Astrocyte (in vitro differentiated cells and primary cell): Measurements from ENCODE around the gene TMTC4. TPM values are rescaled to one million over a fixed set of nuclear protein-coding genes. Genes with fewer than 3 reads are reported as not detected.

ENCODE experiments used
- DNase-seq: peaks from one replicate; pipeline ENCODE4 v3.0.0-alpha.2; 2010; ENCODE audit warnings: low read depth
- FAIRE-seq: peaks from 2 replicates; lab custom pipeline; 2011; peaks lifted over from hg19 to GRCh38; lab: Jason Lieb, UNC
- H2AFZ ChIP-seq: 2 replicates; pipeline ENCODE4 v1.6.0; 2012; ENCODE audit warnings: low read depth, low read length, inconsistent platforms
- H3K27ac ChIP-seq: 2 replicates; pipeline ENCODE4 v1.5.1; 2011; ENCODE audit warnings: low read depth, low read length, inconsistent platforms
- H3K27me3 ChIP-seq: 2 replicates; pipeline ENCODE4 v1.6.0; 2011; ENCODE audit warnings: low read length, inconsistent platforms; ENCODE audit not compliant: insufficient read depth
- H3K36me3 ChIP-seq: 2 replicates; pipeline ENCODE4 v1.5.1; 2011; ENCODE audit warnings: low read length, inconsistent platforms; ENCODE audit not compliant: insufficient read depth
- H3K4me1 ChIP-seq: 2 replicates; pipeline ENCODE4 v1.5.1; 2011; ENCODE audit warnings: low read length, inconsistent platforms; ENCODE audit not compliant: insufficient read depth
- H3K4me2 ChIP-seq: 2 replicates; pipeline ENCODE4 v1.6.0; 2012; ENCODE audit warnings: low read length, inconsistent platforms
- H3K4me3 ChIP-seq: 2 replicates; pipeline ENCODE4 v1.5.1; 2011; ENCODE audit warnings: low read depth, mild to moderate bottlenecking, low read length, inconsistent platforms; ENCODE audit not compliant: insufficient read depth
- H3K79me2 ChIP-seq: 2 replicates; pipeline ENCODE4 v1.6.0; 2012; ENCODE audit warnings: mild to moderate bottlenecking, low read length, inconsistent platforms; ENCODE audit not compliant: insufficient read depth
- H3K9ac ChIP-seq: 2 replicates; pipeline ENCODE4 v1.6.0; 2012; ENCODE audit warnings: mild to moderate bottlenecking, low read length, inconsistent platforms
- H3K9me3 ChIP-seq: 2 replicates; pipeline ENCODE4 v1.5.1; 2012; ENCODE audit warnings: low read depth, mild to moderate bottlenecking, low read length, inconsistent platforms; ENCODE audit not compliant: insufficient read depth
- H4K20me1 ChIP-seq: 2 replicates; pipeline ENCODE4 v1.6.0; 2012; ENCODE audit warnings: low read length, inconsistent platforms; ENCODE audit not compliant: insufficient read depth
- H3K27ac Mint-ChIP-seq: one replicate; pipeline ENCODE4 v1.8.0; 2021; ENCODE audit warnings: mild to moderate bottlenecking, mixed read lengths; ENCODE audit not compliant: unreplicated experiment
- H3K27me3 Mint-ChIP-seq: one replicate; pipeline ENCODE4 v1.8.0; 2021; ENCODE audit warnings: low read depth, mixed read lengths; ENCODE audit not compliant: unreplicated experiment
- H3K36me3 Mint-ChIP-seq: one replicate; pipeline ENCODE4 v1.8.0; 2021; ENCODE audit warnings: low read depth, mixed read lengths; ENCODE audit not compliant: unreplicated experiment
- H3K4me1 Mint-ChIP-seq: one replicate; pipeline ENCODE4 v1.8.0; 2021; ENCODE audit warnings: low read depth, mixed read lengths; ENCODE audit not compliant: unreplicated experiment
- H3K4me3 Mint-ChIP-seq: one replicate; pipeline ENCODE4 v1.8.0; 2021; ENCODE audit warnings: mild to moderate bottlenecking, moderate library complexity, mixed read lengths; ENCODE audit not compliant: unreplicated experiment
- H3K9me3 Mint-ChIP-seq: one replicate; pipeline ENCODE4 v1.8.0; 2021; ENCODE audit warnings: mild to moderate bottlenecking, mixed read lengths; ENCODE audit not compliant: unreplicated experiment
- CTCF ChIP-seq: IDR thresholded peaks from 2 replicates; pipeline ENCODE4 v1.5.1; 2011; ENCODE audit warnings: low read depth, mild to moderate bottlenecking, inconsistent platforms, low read length, moderate library complexity; ENCODE audit not compliant: insufficient read depth
- EZH2 ChIP-seq: IDR thresholded peaks from 2 replicates; pipeline ENCODE4 v1.6.1; 2012; ENCODE audit warnings: mild to moderate bottlenecking, low read length, inconsistent platforms; ENCODE audit not compliant: insufficient read depth
- total RNA-seq: library from RNA; stranded (reverse); gene quantifications from 2 replicates; pipeline ENCODE4 v1.2.1, GENCODE V29; 2021

The TMTC4 gene
- total RNA-seq, 1 donor from 2014 or later: 8.4 TPM

GRCh38 chr13:100633461-100633860 is 41.1 kb downstream of the TMTC4 start:
- no peaks in the 10 kb centered on the region for H3K9me3 Mint-ChIP-seq
- Histone ChIP-seq H3K27ac (peak overlapping the region; percentile 62), H3K4me2 (peak overlapping the region; percentile 13), H3K9ac (peak overlapping the region; percentile 9), H3K4me1 (peaks cover 13% of the 10 kb centered on the region), H2AFZ (peak overlapping the region; percentile 21), H3K9me3 (no peaks in the 10 kb centered on the region), H3K27me3 (no peaks in the 10 kb centered on the region), H3K36me3 (peaks cover 23% of the 10 kb centered on the region), H4K20me1 (no peaks in the 10 kb centered on the region), H3K4me3 (no peak overlapping the region), H3K79me2 (no peaks in the 10 kb centered on the region)
- H3K27ac Mint-ChIP-seq: no peak overlapping the region
- peaks cover 4% of the 10 kb centered on the region for H3K4me1 Mint-ChIP-seq
- DNase-seq: peak; percentile 99
- peak; percentile 99 for FAIRE-seq
- TF ChIP-seq CTCF: no peak
- peaks cover 1% of the 10 kb centered on the region for H3K36me3 Mint-ChIP-seq
- H3K4me3 Mint-ChIP-seq: no peak overlapping the region
- H3K27me3 Mint-ChIP-seq: no peaks in the 10 kb centered on the region

DNA sequence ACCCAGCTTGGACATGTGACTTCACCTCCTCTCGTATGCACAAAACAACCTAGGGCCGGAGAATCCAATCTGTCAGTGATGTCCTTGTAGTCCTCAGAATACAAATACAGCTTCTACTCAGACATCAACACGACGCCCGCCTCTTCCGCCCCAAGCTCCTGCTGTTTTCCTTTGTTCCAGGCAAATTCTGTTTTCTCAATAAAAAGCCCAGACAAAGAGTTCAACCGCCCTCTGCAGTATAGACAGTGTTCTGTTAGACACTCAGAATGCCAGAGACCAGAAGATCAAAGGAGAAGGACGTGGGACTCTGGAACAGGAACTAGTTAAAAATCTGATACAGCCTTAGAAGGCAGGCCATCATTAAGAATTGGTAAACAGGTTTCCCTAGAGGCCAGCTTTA is 44.0 kb downstream of the TMTC4 start:
- Histone ChIP-seq H3K4me3 (no peak overlapping the region), H3K36me3 (peaks cover 16% of the 10 kb centered on the region), H3K79me2 (no peaks in the 10 kb centered on the region), H3K4me2 (no peak overlapping the region), H3K27ac (no peak overlapping the region), H2AFZ (peak overlapping the region; percentile 19), H3K9me3 (no peaks in the 10 kb centered on the region), H4K20me1 (no peaks in the 10 kb centered on the region), H3K9ac (no peak overlapping the region), H3K4me1 (peaks cover 13% of the 10 kb centered on the region), H3K27me3 (no peaks in the 10 kb centered on the region)
- Mint-ChIP-seq H3K4me1 (peaks cover 4% of the 10 kb centered on the region), H3K36me3 (peaks cover 7% of the 10 kb centered on the region), H3K27ac (peak overlapping the region; percentile 13), H3K4me3 (no peak overlapping the region), H3K9me3 (no peaks in the 10 kb centered on the region), H3K27me3 (no peaks in the 10 kb centered on the region)
- no peak for DNase-seq
- peak; percentile 9 for FAIRE-seq
- TF ChIP-seq CTCF: no peak
- TF ChIP-seq EZH2: no peak

DNA sequence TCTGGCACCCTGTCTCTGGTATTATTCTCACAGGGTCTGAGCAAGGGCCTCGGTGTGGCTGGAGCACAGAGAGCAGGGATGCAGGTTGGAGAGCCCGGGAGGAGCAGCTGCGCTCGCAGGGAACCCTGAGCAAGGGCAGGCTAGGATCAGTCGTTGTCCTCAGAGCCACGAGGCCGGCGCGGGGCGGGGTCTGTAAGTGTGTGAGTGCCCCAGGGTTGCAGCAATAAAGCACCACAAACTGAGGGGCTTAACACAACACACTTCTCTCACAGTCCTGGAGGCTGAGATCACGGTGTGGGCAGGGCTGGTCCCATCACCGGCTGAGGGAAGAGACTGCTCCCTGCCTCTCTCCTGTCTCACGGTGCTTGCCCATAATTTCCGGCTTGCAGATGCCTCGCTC is 47.5 kb downstream of the TMTC4 start:
- Histone ChIP-seq H3K27me3 (no peaks in the 10 kb centered on the region), H3K4me3 (no peak overlapping the region), H4K20me1 (no peaks in the 10 kb centered on the region), H3K9me3 (no peaks in the 10 kb centered on the region), H3K27ac (no peak overlapping the region), H3K9ac (no peak overlapping the region), H2AFZ (no peak overlapping the region), H3K79me2 (no peaks in the 10 kb centered on the region), H3K36me3 (peaks cover 7% of the 10 kb centered on the region), H3K4me1 (peaks cover 8% of the 10 kb centered on the region), H3K4me2 (no peak overlapping the region)
- peaks cover 7% of the 10 kb centered on the region for H3K4me1 Mint-ChIP-seq
- no peak for DNase-seq
- FAIRE-seq: no peak
- H3K36me3 Mint-ChIP-seq: peaks cover 10% of the 10 kb centered on the region
- TF ChIP-seq EZH2: no peak
- TF ChIP-seq CTCF: no peak
- no peaks in the 10 kb centered on the region for H3K27me3 Mint-ChIP-seq
- H3K27ac Mint-ChIP-seq: no peak overlapping the region
- no peaks in the 10 kb centered on the region for H3K9me3 Mint-ChIP-seq
- H3K4me3 Mint-ChIP-seq: no peak overlapping the region
